ENCODE data around the gene CFAP43.
A peak's percentile ranks its signal among the peaks of the same experiment; 100 is the strongest.

CFAP43 gene

GRCh38 chr10:104122225-104123107, 109.7 kb downstream of the CFAP43 start:
- peak overlapping the region; percentile 86 for H3K4me3 ChIP-seq (ENCODE audit: low read depth, low read length)
- peak; percentile 18 for DNase-seq (ENCODE audit: low read depth)
- no peak for TF ChIP-seq CTCF (conservative IDR thresholded peaks at IDR 0.05; ENCODE audit: low read depth, low read length)

GRCh38 chr10:104121485-104122224, 110.5 kb downstream of the CFAP43 start, which contains the start of gene SFR1:
Gene SFR1 (plus strand): TSS chr10:104122171. CDS start chr10:104122184, 13 bp downstream.
- peak; percentile 63 for TF ChIP-seq CTCF (conservative IDR thresholded peaks at IDR 0.05; ENCODE audit: low read depth, low read length)
- DNase-seq (ENCODE audit: low read depth) = peak; percentile 99
- H3K4me3 ChIP-seq (ENCODE audit: low read depth, low read length) = peak within 1 kb of the TSS; percentile 86

- H3K4me3 ChIP-seq (ENCODE audit: low read depth, low read length) = peak overlapping the region; percentile 67
- peak; percentile 98 for DNase-seq (ENCODE audit: low read depth)
- no peak for TF ChIP-seq CTCF (conservative IDR thresholded peaks at IDR 0.05; ENCODE audit: low read depth, low read length)
Observed at GRCh38 chr10:104120903-104121484, 111.2 kb downstream of the CFAP43 start.

- DNase-seq (ENCODE audit: low read depth) = no peak
- no peak overlapping the region for H3K4me3 ChIP-seq (ENCODE audit: low read depth, low read length)
- no peak for TF ChIP-seq CTCF (conservative IDR thresholded peaks at IDR 0.05; ENCODE audit: low read depth, low read length)
Observed at GRCh38 chr10:104120512-104120902, 111.7 kb downstream of the CFAP43 start.

GRCh38 chr10:104119996-104120395, 112.2 kb downstream of the CFAP43 start:
- H3K4me3 ChIP-seq (ENCODE audit: low read depth, low read length) = no peak overlapping the region
- no peak for TF ChIP-seq CTCF (conservative IDR thresholded peaks at IDR 0.05; ENCODE audit: low read depth, low read length)
- peak; percentile 31 for DNase-seq (ENCODE audit: low read depth)

- no peak for TF ChIP-seq CTCF (conservative IDR thresholded peaks at IDR 0.05; ENCODE audit: low read depth, low read length)
- DNase-seq (ENCODE audit: low read depth) = peak; percentile 55
- H3K4me3 ChIP-seq (ENCODE audit: low read depth, low read length) = no peak overlapping the region
Observed at GRCh38 chr10:104117839-104118323, 114.3 kb downstream of the CFAP43 start.
